ENCODE measurements around the gene ST8SIA1. TPM values are rescaled to one million over a fixed set of nuclear protein-coding genes. Genes with fewer than 3 reads are reported as not detected.

The ST8SIA1 gene
- total RNA-seq, 6 donors from 2014 or later: 1.4 to 10.5 (median 4.1) TPM

- H3K27ac ChIP-seq: peak overlapping the region in 1 of 4 donors; percentile 20
- H3K9me3 ChIP-seq: no peaks in the 10 kb centered on the region
- WGBS, 2 donors: 76 to 87% methylated on average over 4 of the region's 4 CpGs
- no peaks in the 10 kb centered on the region for H3K27me3 ChIP-seq
- ATAC-seq (ENCODE audit: low FRiP score in 2 of 2) (no peak), DNase-seq (no peak)
- H3K36me3 ChIP-seq: no peaks in the 10 kb centered on the region
- no peak overlapping the region for H3K4me3 ChIP-seq
- no peaks in the 10 kb centered on the region for H3K4me1 ChIP-seq
- TF ChIP-seq CTCF (IDR thresholded peaks at IDR 0.05): no peak
- no peak for TF ChIP-seq EP300 (IDR thresholded peaks at IDR 0.05)
- no peak for TF ChIP-seq POLR2AphosphoS5 (IDR thresholded peaks at IDR 0.05)
These were observed 21.1 kb downstream of the ST8SIA1 start for GRCh38 chr12:22313286-22313962.

GRCh38 chr12:22312336-22312735 is 22.2 kb downstream of the ST8SIA1 start:
- Histone ChIP-seq H3K9me3 (no peaks in the 10 kb centered on the region), H3K4me3 (no peak overlapping the region), H3K27ac (peak overlapping the region in 1 of 4 donors; percentile 33), H3K4me1 (no peaks in the 10 kb centered on the region), H3K36me3 (no peaks in the 10 kb centered on the region), H3K27me3 (no peaks in the 10 kb centered on the region)
- 65 to 68% methylated on average over 5 of the region's 5 CpGs for WGBS, 2 donors
- peak; percentile 21 to 51 for ATAC-seq (ENCODE audit: low FRiP score in 2 of 2)
- TF ChIP-seq CTCF (IDR thresholded peaks at IDR 0.05): no peak
- peak in 2 of 4 donors; percentile 13 to 16 for TF ChIP-seq EP300 (IDR thresholded peaks at IDR 0.05)
- TF ChIP-seq POLR2AphosphoS5 (IDR thresholded peaks at IDR 0.05): peak in 1 of 2 donors; percentile 10
- no peak for DNase-seq

- Histone ChIP-seq H3K9me3 (no peaks in the 10 kb centered on the region), H3K4me1 (no peaks in the 10 kb centered on the region), H3K36me3 (no peaks in the 10 kb centered on the region), H3K4me3 (no peak overlapping the region), H3K27ac (peak overlapping the region in 1 of 4 donors; percentile 16), H3K27me3 (no peaks in the 10 kb centered on the region)
- WGBS, 2 donors: 72 to 74% methylated on average over 2 of the region's 2 CpGs
- DNase-seq (no peak), ATAC-seq (ENCODE audit: low FRiP score in 2 of 2) (no peak)
- TF ChIP-seq POLR2A (IDR thresholded peaks at IDR 0.05): no peak
- TF ChIP-seq POLR2AphosphoS5 (IDR thresholded peaks at IDR 0.05): no peak
- TF ChIP-seq EP300 (IDR thresholded peaks at IDR 0.05): no peak
- no peak for TF ChIP-seq CTCF (IDR thresholded peaks at IDR 0.05)
These were observed 23.8 kb downstream of the ST8SIA1 start for GRCh38 chr12:22310709-22311108.

GRCh38 chr12:22310275-22310674 is 24.2 kb downstream of the ST8SIA1 start:
- no peak for ATAC-seq (ENCODE audit: low FRiP score in 2 of 2)
- Histone ChIP-seq H3K27ac (peak overlapping the region in 2 of 4 donors; percentile 6 to 16), H3K4me3 (no peak overlapping the region), H3K4me1 (no peaks in the 10 kb centered on the region), H3K36me3 (no peaks in the 10 kb centered on the region), H3K27me3 (no peaks in the 10 kb centered on the region), H3K9me3 (no peaks in the 10 kb centered on the region)
- TF ChIP-seq EP300 (IDR thresholded peaks at IDR 0.05): no peak
- no peak for TF ChIP-seq POLR2AphosphoS5 (IDR thresholded peaks at IDR 0.05)
- TF ChIP-seq POLR2A (IDR thresholded peaks at IDR 0.05): no peak
- no peak for TF ChIP-seq CTCF (IDR thresholded peaks at IDR 0.05)
- DNase-seq: no peak
- WGBS, 2 donors: 79 to 86% methylated on average over 2 of the region's 2 CpGs

GRCh38 chr12:22307811-22308210 is 26.7 kb downstream of the ST8SIA1 start:
- DNase-seq (no peak), ATAC-seq (ENCODE audit: low FRiP score in 2 of 2) (no peak)
- no peaks in the 10 kb centered on the region for H3K27me3 ChIP-seq
- H3K36me3 ChIP-seq: no peaks in the 10 kb centered on the region
- TF ChIP-seq POLR2AphosphoS5 (IDR thresholded peaks at IDR 0.05): no peak
- TF ChIP-seq CTCF (IDR thresholded peaks at IDR 0.05): no peak
- no peak for TF ChIP-seq POLR2A (IDR thresholded peaks at IDR 0.05)
- no peak for TF ChIP-seq EP300 (IDR thresholded peaks at IDR 0.05)
- no peaks in the 10 kb centered on the region for H3K9me3 ChIP-seq
- H3K27ac ChIP-seq: no peak overlapping the region
- no peak overlapping the region for H3K4me3 ChIP-seq
- WGBS, 2 donors: 90 to 93% methylated on average over 2 of the region's 2 CpGs
- H3K4me1 ChIP-seq: no peaks in the 10 kb centered on the region
